Stomach (tissue), 4 donors: ENCODE results near the gene PIKFYVE.

Experiments
- EP300 ChIP-seq: sonication (generic); formaldehyde crosslinking; IDR thresholded peaks from one replicate; pipeline ENCODE4 v1.6.1; 2017; ENCODE audit warnings: antibody characterized with exemption
- POLR2A ChIP-seq, 4 donors: fragments of 450-650 bp; IDR thresholded peaks; one replicate each; pipeline ENCODE4 v1.6.1; 2016; ENCODE audit warnings: antibody characterized with exemption in 4 of 4, control low read depth in 2 of 4, mild to moderate bottlenecking in 1 of 4, moderate library complexity in 1 of 4
- POLR2AphosphoS5 ChIP-seq, 3 donors: sonication (generic); formaldehyde crosslinking; IDR thresholded peaks; one replicate each; pipeline ENCODE4 v1.6.1; 2016; ENCODE audit warnings: antibody characterized with exemption in 3 of 3
- TF ChIP-seq, protein P1 (sequence below), 7 experiments: fragments of 450-650 bp in 4 of 7; fragments of 200-600 bp in 3 of 7; sonication (generic) in 3 of 7; IDR thresholded peaks; one replicate each; pipeline ENCODE4 v1.5.1; 2016 to 2019; ENCODE audit warnings: antibody characterized with exemption in 7 of 7, control low read depth in 2 of 7, mild to moderate bottlenecking in 1 of 7

DNA sequence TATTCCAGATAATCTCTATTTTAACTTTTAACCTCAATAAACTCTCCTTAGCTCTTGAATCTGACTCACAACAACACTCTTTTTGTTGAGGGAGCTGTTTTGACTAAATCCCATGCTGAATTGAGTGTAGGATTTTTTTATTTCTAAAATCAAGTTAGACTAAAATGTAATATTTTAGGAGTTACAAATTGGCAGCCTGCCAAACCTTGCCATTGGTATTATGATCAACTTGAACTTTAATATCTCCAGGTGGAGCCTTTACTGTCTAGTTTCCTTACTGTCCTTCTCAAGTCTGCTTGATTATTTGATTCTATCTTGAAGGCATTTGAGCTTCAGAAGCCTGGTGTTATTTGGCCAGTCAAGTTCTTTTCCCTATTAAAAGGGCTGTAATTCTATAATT lies 8.7 kb downstream of the PIKFYVE start:
- TF ChIP-seq, protein P1, sequence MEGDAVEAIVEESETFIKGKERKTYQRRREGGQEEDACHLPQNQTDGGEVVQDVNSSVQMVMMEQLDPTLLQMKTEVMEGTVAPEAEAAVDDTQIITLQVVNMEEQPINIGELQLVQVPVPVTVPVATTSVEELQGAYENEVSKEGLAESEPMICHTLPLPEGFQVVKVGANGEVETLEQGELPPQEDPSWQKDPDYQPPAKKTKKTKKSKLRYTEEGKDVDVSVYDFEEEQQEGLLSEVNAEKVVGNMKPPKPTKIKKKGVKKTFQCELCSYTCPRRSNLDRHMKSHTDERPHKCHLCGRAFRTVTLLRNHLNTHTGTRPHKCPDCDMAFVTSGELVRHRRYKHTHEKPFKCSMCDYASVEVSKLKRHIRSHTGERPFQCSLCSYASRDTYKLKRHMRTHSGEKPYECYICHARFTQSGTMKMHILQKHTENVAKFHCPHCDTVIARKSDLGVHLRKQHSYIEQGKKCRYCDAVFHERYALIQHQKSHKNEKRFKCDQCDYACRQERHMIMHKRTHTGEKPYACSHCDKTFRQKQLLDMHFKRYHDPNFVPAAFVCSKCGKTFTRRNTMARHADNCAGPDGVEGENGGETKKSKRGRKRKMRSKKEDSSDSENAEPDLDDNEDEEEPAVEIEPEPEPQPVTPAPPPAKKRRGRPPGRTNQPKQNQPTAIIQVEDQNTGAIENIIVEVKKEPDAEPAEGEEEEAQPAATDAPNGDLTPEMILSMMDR (IDR thresholded peaks at IDR 0.05), result no peak
- no peak for TF ChIP-seq EP300
- no peak for TF ChIP-seq POLR2A (IDR thresholded peaks at IDR 0.05)
- no peak for TF ChIP-seq POLR2AphosphoS5 (IDR thresholded peaks at IDR 0.05)
